K562 (cell line): ENCODE data around the gene DAB2IP.

Experiments used
- FOXK2 ChIP-seq, 2 experiments: fragments of 450-650 bp; IDR thresholded peaks in 1 of 2; conservative IDR thresholded peaks in 1 of 2; 2 replicates each; pipeline ENCODE4 v1.6.1; 2016; ENCODE audit warnings: low read depth in 2 of 2, mild to moderate bottlenecking in 1 of 2
- HMG20B ChIP-seq: fragments of 250-450 bp; sonication (Bioruptor Pico); IDR thresholded peaks from 2 replicates; pipeline ENCODE4 v1.5.0; 2021; ENCODE audit warnings: mild to moderate bottlenecking
- JUND ChIP-seq, 2 experiments: IDR thresholded peaks; 2 replicates in 1 of 2; 3 replicates in 1 of 2; pipeline ENCODE4 v1.6.1; 2011; ENCODE audit warnings: borderline replicate concordance in 2 of 2, low read depth in 2 of 2, low read length in 2 of 2, improper control_type of control experiment in 1 of 2, missing biosample characterization in 1 of 2, missing genetic modification characterization in 1 of 2, missing genetic modification reagents in 1 of 2
- MTA2 ChIP-seq: fragments of 450-650 bp; IDR thresholded peaks from 2 replicates; pipeline ENCODE4 v1.6.1; 2016; ENCODE audit warnings: low read depth
- MXI1 ChIP-seq: IDR thresholded peaks from 2 replicates; pipeline ENCODE4 v1.6.1; 2011; ENCODE audit warnings: low read depth, mild to moderate bottlenecking, improper control_type of control experiment, low read length
- TEAD2 ChIP-seq: fragments of 450-650 bp; IDR thresholded peaks from 2 replicates; pipeline ENCODE4 v1.6.1; 2016; ENCODE audit warnings: missing genetic modification characterization, control low read depth, missing compliant biosample characterization
- ZEB2 ChIP-seq: fragments of 450-650 bp; IDR thresholded peaks from 2 replicates; pipeline ENCODE4 v1.6.1; 2016
- ZKSCAN8 ChIP-seq: fragments of 200-800 bp; sonication (Bioruptor generic); IDR thresholded peaks from 2 replicates; pipeline ENCODE4 v1.6.1; 2016; ENCODE audit warnings: missing genetic modification characterization, missing compliant biosample characterization
- ZNF174 ChIP-seq: fragments of 250-450 bp; sonication (Bioruptor Pico); IDR thresholded peaks from 2 replicates; pipeline ENCODE4 v1.4.0; 2020; ENCODE audit warnings: mild to moderate bottlenecking
- TF ChIP-seq, protein P1 (sequence below): sonication (generic); formaldehyde crosslinking; IDR thresholded peaks from 2 replicates; pipeline ENCODE4 v1.9.0; 2022; ENCODE audit warnings: mild to moderate bottlenecking, missing genetic modification reagents

DNA sequence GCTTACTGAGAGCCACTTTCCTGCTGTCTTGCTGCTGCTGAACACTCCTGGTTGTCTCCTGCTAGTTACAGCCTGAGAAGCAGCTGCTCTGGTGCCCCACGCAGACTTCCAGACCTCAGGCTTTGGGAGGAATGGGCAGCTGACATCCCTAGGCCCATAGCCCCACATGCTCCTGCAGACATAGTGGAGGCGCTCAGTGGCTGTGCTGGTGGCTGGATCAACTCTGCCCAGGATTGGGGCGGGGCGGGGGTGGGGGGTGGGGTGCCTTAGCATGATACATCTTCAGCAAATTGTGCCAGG, 93.9 kb downstream of the DAB2IP start:
- TF ChIP-seq, protein P1, sequence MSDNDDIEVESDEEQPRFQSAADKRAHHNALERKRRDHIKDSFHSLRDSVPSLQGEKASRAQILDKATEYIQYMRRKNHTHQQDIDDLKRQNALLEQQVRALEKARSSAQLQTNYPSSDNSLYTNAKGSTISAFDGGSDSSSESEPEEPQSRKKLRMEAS (CRISPR knock-in tag), result no peak
- TF ChIP-seq HMG20B (CRISPR knock-in tag) (no peak), TEAD2 (tag) (no peak), MTA2 (no peak), MXI1 (no peak), FOXK2 (conservative IDR thresholded peaks at IDR 0.05 in 1 of 2, IDR thresholded peaks at IDR 0.05 in 1 of 2; ENCODE audit: low read depth in 2 of 2) (no peak), ZNF174 (no peak), ZKSCAN8 (CRISPR knock-in tag) (no peak), JUND (IDR thresholded peaks at IDR 0.05; ENCODE audit: borderline replicate concordance, low read depth, low read length) (no peak), JUND (tag; IDR thresholded peaks at IDR 0.05; ENCODE audit: borderline replicate concordance, low read depth, low read length) (no peak), ZEB2 (no peak)
